ENCODE data around the gene IL16. TPM values are rescaled to one million over a fixed set of nuclear protein-coding genes. Genes with fewer than 3 reads are reported as not detected.
"Not testable (repeated sequence)": the region's sequence is repeated elsewhere in the genome, so short reads cannot be mapped to it uniquely, and the experiment has no call there.

IL16 gene
- polyA plus RNA-seq (ENCODE audit: insufficient read depth in 1 of 5, insufficient read length in 5 of 5, low replicate concordance in 1 of 5): 10 to 100 TPM; 11.3 to 15.3 (median 14.2) TPM
- long read RNA-seq, donor 1, partial matches to known transcripts: 5 of 6 reads
- long read RNA-seq, donor 1, other reads (novel, unspliced or antisense): 0 of 6 reads
- long read RNA-seq, donor 2: 0 reads
- long read RNA-seq, donor 3: 0 reads
- long read RNA-seq, donor 4: 0 reads
- long read RNA-seq, donor 5: 0 reads
- long read RNA-seq, donor 6, partial matches to known transcripts: 0 of 3 reads
- long read RNA-seq, donor 6, other reads (novel, unspliced or antisense): 0 of 3 reads
- long read RNA-seq, donor 7: 0 reads
- long read RNA-seq, donor 8: 0 reads

DNA sequence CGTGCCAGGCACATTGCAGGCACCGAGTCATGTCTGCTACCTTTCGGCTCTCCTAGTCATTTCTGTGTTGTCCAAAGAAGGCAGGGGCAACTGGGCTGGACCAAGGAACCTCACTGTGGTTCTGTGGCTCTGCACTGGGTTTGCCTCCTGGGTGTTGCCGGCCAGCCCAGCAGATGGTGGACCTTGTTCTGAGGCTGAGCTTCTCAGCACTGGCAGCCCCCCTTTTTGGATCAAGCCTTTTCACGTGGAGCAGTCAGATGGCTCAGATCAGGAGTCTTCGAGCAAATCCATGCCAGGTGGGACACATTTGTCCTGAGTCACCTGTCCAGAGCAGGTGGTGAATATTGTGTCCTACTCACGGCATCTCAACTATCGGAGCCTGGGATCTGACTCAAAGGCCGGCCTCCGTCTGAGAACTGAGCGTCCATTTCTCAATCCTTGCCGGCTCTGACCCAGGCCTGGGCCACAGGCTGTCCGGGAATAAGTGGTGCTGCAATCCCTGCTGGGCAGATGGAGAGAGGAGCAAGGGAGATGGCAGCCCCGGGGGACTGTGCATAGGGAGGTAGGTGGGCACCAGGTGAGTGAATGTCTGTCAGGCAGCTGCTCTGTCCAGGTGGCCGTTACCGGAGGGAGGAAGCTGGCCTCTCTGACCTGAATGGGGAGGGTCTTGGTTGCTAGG, at the start of gene IL16:
Gene IL16 (plus strand): TSS at position 304 of the 679 bp plus-strand sequence. CDS start 28,521 bp downstream, outside the sequence.
- DNase-seq: no peak

DNA sequence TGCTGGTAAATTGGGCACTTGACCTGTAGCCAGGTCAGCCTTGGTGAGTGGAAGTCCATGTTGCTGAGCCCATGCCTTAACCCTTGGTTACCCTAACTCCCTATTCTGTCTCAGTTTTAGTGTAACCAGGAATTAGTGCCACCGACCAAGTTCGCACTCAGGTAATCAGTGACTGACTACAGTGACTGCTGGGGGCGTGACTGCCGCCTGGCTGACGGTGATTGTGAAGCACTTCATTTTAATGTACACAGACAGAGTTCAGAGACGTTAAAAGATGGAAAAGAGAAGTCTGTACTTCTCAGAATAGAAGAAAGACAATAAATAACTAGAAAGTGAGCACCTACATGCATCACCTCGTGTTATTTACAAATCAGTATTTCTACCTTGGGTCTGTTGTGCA, 45.3 kb upstream of the IL16 start:
- DNase-seq: no peak

- no peak for DNase-seq
Observed at GRCh38 chr15:81152339-81152738, 44.3 kb upstream of the IL16 start.

DNA sequence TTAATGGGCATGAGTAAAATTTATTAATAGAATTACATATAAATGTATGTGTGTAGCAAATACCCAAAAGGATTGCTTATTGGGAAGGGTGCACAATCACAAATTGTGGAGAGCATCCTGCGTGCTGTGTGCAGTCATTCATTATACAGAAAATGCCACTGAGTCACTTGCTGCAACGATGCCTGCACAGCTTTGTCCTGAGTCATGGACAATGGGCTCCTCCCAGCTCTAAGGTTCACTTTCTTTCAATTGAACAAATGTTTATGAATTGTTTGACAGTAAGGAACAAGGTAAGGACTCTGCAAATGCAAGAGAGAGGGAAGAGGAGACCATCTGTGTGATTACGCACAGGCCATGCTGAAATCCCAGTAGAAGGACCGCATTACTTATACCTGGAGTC, 43.9 kb upstream of the IL16 start:
- no peak for DNase-seq

DNA sequence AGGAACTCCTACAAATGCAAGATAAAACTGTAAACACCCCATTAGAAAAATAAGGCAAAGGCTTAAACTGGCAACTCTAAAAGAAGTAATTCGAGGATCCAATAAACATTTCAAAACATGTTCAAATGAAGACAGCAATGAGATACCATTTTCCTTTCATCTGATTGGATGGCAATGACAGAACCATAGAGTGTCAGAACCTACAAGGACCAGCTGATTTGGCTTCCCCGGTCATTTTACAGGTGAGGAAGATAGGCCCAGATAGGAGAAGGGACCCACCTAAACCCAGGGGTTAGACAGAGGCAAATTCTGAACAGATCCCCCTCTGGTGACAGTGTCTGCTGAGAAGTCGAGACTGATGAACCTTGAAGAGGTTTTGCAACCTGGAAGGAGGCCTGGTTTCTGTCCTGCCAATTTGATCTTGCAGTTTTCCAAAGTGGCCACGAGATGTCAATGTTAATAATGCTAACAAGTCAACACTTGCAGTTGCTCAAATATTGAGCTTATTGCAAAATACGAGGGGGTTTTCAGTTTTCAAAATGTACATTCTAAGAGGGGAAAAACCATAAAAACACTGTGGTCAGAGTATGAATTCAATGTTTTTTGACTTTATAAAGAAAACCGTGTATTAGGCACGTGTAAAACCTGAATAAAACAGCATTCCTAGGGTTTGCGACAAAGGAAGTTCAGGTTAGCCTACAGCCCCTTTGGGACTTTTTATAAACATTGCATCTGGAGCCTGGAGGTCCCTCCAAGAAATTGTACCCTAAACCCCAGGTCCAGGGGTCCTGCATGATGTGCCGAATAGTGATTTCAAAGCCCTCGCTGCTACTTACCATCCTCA, 41.1 kb upstream of the IL16 start:
- peak; percentile 45 to 62 for DNase-seq

- no peak for DNase-seq
Observed at GRCh38 chr15:81156324-81156723, 40.4 kb upstream of the IL16 start.

DNA sequence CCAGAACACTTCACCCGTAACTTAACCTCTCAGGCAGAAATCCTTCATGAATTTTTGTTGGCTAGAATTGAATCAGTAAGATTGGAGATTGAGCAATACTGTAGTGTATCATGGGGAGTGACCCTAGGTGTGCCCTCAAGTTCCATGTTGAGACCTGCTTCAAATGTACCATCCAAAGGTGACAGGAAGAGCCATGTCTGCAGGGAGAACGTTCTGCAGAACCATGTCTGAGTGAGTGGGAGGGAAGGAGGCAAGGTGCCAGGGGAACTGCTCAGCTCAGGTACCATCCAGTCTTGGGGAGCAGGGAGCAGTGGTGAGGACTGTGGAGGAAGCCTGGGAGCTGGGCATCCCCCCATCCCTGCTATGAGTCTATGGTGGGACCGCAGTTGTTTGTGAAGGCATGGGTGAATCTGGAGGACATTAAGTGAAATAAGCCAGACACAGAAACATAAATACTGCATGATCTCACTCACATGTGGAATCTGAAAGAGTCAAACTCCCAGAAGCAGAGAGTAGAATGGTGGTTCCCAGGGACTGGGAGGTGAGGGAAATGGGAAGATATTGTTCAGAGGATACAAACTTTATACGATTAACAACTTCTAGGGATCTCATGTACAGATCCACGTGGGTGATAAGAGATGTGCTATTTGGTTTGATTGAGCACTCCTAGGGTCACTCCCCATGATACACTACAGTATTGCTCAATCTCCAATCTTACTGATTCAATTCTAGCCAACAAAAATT, 39.3 kb upstream of the IL16 start:
- no peak for DNase-seq

GRCh38 chr15:81157939-81158223, 38.8 kb upstream of the IL16 start:
- no peak for DNase-seq

GRCh38 chr15:81158561-81158960, 38.1 kb upstream of the IL16 start:
- DNase-seq: not testable (repeated sequence)

- peak; percentile 50 to 57 for DNase-seq
Observed at GRCh38 chr15:81160312-81161159, 36.1 kb upstream of the IL16 start.

- DNase-seq: no peak
Observed at GRCh38 chr15:81161160-81161673, 35.5 kb upstream of the IL16 start.

GRCh38 chr15:81161851-81162250, 34.8 kb upstream of the IL16 start:
- no peak for DNase-seq

- DNase-seq: no peak
Observed at GRCh38 chr15:81163961-81164800, 32.5 kb upstream of the IL16 start.

- no peak for DNase-seq
Observed at GRCh38 chr15:81165535-81165934, 31.1 kb upstream of the IL16 start.

- no peak for DNase-seq
Observed at GRCh38 chr15:81166636-81167305, 29.9 kb upstream of the IL16 start.

- DNase-seq: no peak
Observed at GRCh38 chr15:81168131-81168526, 28.6 kb upstream of the IL16 start.

DNA sequence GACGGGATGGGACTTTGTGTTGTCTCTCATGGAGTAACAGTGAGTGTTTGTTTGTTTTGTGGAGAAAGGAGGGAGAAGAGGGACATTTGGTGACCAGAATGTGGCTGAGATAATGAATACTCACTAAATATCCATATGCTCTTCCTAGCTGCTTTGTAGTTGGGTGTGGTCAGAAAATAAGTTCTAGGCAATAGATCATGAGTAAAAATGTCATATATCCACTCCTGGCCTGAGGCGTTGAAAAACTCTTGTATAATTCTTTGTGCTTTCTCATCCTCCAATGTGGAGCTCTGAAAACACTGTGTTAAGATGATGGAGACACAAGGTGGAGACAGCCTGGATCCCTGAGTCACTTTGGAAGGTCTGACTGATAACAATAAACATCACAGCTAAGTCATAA, 28.0 kb upstream of the IL16 start:
- DNase-seq: no peak

- DNase-seq: no peak
Observed at GRCh38 chr15:81170511-81170910, 26.2 kb upstream of the IL16 start.

DNA sequence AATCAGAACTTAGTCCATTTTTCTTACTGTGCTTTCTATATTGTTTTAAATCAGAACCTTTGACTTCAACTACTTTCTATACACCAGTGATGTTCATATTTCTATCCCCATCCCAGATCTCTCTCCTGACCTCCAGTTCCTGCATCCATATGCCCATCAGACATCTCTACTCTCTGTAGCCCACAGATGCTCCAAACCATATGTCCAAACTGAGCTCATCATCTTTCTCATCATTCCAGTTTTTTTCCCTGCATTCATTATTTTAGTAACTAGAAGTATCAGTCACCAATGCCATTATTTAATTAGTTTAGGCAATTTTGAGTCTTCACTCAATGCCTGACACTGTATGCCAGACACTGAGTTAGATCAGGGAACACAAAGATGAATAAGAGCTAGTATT, 25.4 kb upstream of the IL16 start:
- DNase-seq: no peak

Measured in right lung (tissue), 10 donors.